GM23248 (cell line): ENCODE results near the gene NRP1. TPM values are rescaled to one million over a fixed set of nuclear protein-coding genes. Genes with fewer than 3 reads are reported as not detected.
A peak's percentile ranks its signal among the peaks of the same experiment; 100 is the strongest.

Source experiments
- DNase-seq: peaks from one replicate; pipeline ENCODE4 v3.0.0-alpha.2; 2015
- H2AFZ ChIP-seq: fragments of 200-600 bp; sonication (generic); 2 replicates; pipeline ENCODE4 v1.6.1; 2016; ENCODE audit warnings: antibody characterized with exemption
- H3F3A ChIP-seq: fragments of 200-600 bp; sonication (generic); 2 replicates; pipeline ENCODE4 v1.6.1; 2016; ENCODE audit warnings: mild to moderate bottlenecking, antibody characterized with exemption, mixed run types; ENCODE audit not compliant: insufficient read depth
- H3K27ac ChIP-seq: fragments of 200-600 bp; sonication (generic); 2 replicates; pipeline ENCODE4 v1.5.1; 2016; ENCODE audit warnings: mild to moderate bottlenecking
- H3K27me3 ChIP-seq: fragments of 200-600 bp; sonication (generic); replicated peaks from 2 replicates; pipeline ENCODE4 v1.6.1; 2016; ENCODE audit warnings: mild to moderate bottlenecking; ENCODE audit not compliant: insufficient read depth
- H3K36me3 ChIP-seq: fragments of 200-600 bp; sonication (generic); 2 replicates; pipeline ENCODE4 v1.6.1; 2016; ENCODE audit warnings: low read depth, mild to moderate bottlenecking
- H3K4me1 ChIP-seq: fragments of 200-600 bp; sonication (generic); 2 replicates; pipeline ENCODE4 v1.6.1; 2016; ENCODE audit warnings: mild to moderate bottlenecking; ENCODE audit not compliant: insufficient read depth
- H3K4me2 ChIP-seq: fragments of 200-600 bp; sonication (generic); one replicate; pipeline ENCODE4 v1.6.1; 2016; ENCODE audit warnings: mild to moderate bottlenecking; ENCODE audit not compliant: unreplicated experiment
- H3K4me3 ChIP-seq: fragments of 200-600 bp; sonication (generic); 2 replicates; pipeline ENCODE4 v1.5.1; 2016; ENCODE audit warnings: mild to moderate bottlenecking
- H3K79me2 ChIP-seq: fragments of 200-600 bp; sonication (generic); 2 replicates; pipeline ENCODE4 v1.6.1; 2016; ENCODE audit warnings: mild to moderate bottlenecking; ENCODE audit not compliant: insufficient read depth
- H3K9ac ChIP-seq: fragments of 200-600 bp; sonication (generic); 2 replicates; pipeline ENCODE4 v1.6.1; 2016; ENCODE audit warnings: mild to moderate bottlenecking
- H3K9me2 ChIP-seq: fragments of 200-600 bp; sonication (generic); 2 replicates; pipeline ENCODE4 v1.6.1; 2016; ENCODE audit warnings: mixed run types, mild to moderate bottlenecking, moderate library complexity; ENCODE audit not compliant: insufficient read depth
- H3K9me3 ChIP-seq: fragments of 200-600 bp; sonication (generic); one replicate; pipeline ENCODE4 v1.6.1; 2017; ENCODE audit warnings: low read depth
- H4K20me1 ChIP-seq: fragments of 200-600 bp; sonication (generic); 2 replicates; pipeline ENCODE4 v1.6.0; 2016; ENCODE audit not compliant: insufficient read depth
- EZH2 ChIP-seq: fragments of 200-600 bp; sonication (generic); IDR thresholded peaks from 2 replicates; pipeline ENCODE4 v1.6.1; 2018; ENCODE audit warnings: antibody characterized with exemption, mild to moderate bottlenecking; ENCODE audit not compliant: insufficient read depth, poor library complexity, severe bottlenecking
- EZH2phosphoT487 ChIP-seq: fragments of 200-600 bp; sonication (generic); IDR thresholded peaks from 2 replicates; pipeline ENCODE4 v1.6.1; 2018; ENCODE audit warnings: antibody characterized with exemption, moderate library complexity, mild to moderate bottlenecking, low read depth; ENCODE audit not compliant: insufficient read depth
- WGBS, 2 experiments: methylation state at CpG; one replicate each; pipeline ENCODE4 v1.1.6; 2015 to 2017; ENCODE audit warnings: low lambda C conversion rate in 2 of 2, low coverage in 1 of 2; ENCODE audit errors: missing lambda C conversion rate in 2 of 2; 5-methylcytosine and 5-hydroxymethylcytosine counted together
- in situ Hi-C: fragments of 300-500 bp; cut with MboI; formaldehyde crosslinking; loops from 2 replicates; pipeline ENCODE4 v1.15.0; 2020
- polyA plus RNA-seq: library from polyadenylated mRNA; unstranded; fragments of >200 nt; fragmentation: Nextera tagmentation; extraction: Ambion mirVana; gene quantifications from 2 replicates; pipeline ENCODE4 v1.2.1, GENCODE V29; 2016
- total RNA-seq: library from RNA; depleted of rRNA; stranded (reverse); fragments of >200 nt; shearing (Covaris generic); gene quantifications from 2 replicates; pipeline ENCODE4 v1.2.3, GENCODE V29; 2014

The NRP1 gene
- total and polyA plus RNA-seq, 2 experiments from 2014 or later, result 152 to 175 TPM

DNA sequence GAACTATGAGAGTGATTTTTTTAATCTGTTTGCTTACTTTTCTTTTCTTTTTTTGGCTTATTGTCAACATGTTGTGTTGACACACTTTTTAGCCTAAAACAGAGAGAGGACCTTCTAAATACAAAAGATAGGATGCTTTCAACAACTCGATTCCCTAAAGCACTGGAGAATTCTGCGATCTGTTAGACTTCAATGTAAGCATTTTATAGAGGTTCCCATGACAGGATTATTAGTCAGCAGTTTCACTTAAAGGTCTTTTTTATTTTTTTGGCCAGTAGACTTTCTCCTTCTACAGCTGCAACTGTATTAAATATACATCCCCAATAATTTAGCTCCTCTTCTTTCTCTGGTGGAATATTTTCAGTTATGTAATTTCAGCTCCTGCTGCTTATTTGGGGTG lies 12.7 kb upstream of the NRP1 start:
- H3K79me2 ChIP-seq, result no peaks in the 10 kb centered on the region
- no peaks in the 10 kb centered on the region for H3K9me3 ChIP-seq
- no peak for TF ChIP-seq EZH2phosphoT487
- in situ Hi-C loops, result loop anchor here (25.0 kb wide), 1 partner anchor 940 kb away; no protein-coding TSS in a partner anchor
- no peak overlapping the region for H3K4me3 ChIP-seq
- H3K36me3 ChIP-seq, result no peaks in the 10 kb centered on the region
- DNase-seq, result peak; percentile 69
- peaks cover 6% of the 10 kb centered on the region; the same call in 1 of the 2 replicates for H3F3A ChIP-seq
- no peak overlapping the region for H3K27ac ChIP-seq
- peaks cover 18% of the 10 kb centered on the region for H3K4me1 ChIP-seq
- peak overlapping the region; percentile 5 for H3K4me2 ChIP-seq
- no peaks in the 10 kb centered on the region for H4K20me1 ChIP-seq
- 75% methylated on average over 2 of the region's 2 CpGs for WGBS, 2 experiments
- no peaks in the 10 kb centered on the region for H3K27me3 ChIP-seq
- no peaks in the 10 kb centered on the region for H3K9me2 ChIP-seq
- H2AFZ ChIP-seq, result peak overlapping the region; percentile 31
- no peak overlapping the region for H3K9ac ChIP-seq

DNA sequence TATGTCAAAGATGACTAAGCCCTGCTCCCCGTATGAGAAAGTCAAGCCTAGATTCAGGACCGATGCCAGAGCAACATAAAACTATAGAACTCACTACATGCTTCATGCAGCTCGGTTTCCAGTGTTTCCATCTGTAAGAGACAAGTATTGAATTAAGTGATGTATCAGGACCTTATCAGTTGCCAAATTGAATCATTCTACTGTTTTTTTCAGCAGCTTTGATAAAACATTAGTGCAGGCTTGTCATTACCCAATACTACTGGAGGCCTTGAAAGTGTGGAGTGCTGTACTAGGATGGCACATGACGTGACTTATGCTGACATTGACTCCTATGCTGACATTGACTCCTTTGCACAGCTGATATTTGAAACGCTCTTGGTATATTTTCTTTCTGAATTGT lies 10.8 kb upstream of the NRP1 start:
- no peaks in the 10 kb centered on the region for H3K9me3 ChIP-seq
- H3K27me3 ChIP-seq, result no peaks in the 10 kb centered on the region
- no peaks in the 10 kb centered on the region for H3K9me2 ChIP-seq
- no peaks in the 10 kb centered on the region for H3K36me3 ChIP-seq
- no peaks in the 10 kb centered on the region for H3K79me2 ChIP-seq
- in situ Hi-C loops, result loop anchor here (25.0 kb wide), 1 partner anchor 942 kb away; no protein-coding TSS in a partner anchor
- WGBS, 2 experiments, result 81 to 85% methylated on average over 5 of the region's 5 CpGs
- no peaks in the 10 kb centered on the region for H4K20me1 ChIP-seq
- no peak overlapping the region for H3K9ac ChIP-seq
- H3K4me2 ChIP-seq, result no peak overlapping the region
- H3K27ac ChIP-seq, result no peak overlapping the region
- no peak overlapping the region for H3K4me3 ChIP-seq
- TF ChIP-seq EZH2phosphoT487, result no peak
- TF ChIP-seq EZH2, result no peak
- peaks cover 19% of the 10 kb centered on the region for H3F3A ChIP-seq
- peaks cover 27% of the 10 kb centered on the region for H3K4me1 ChIP-seq
- no peak overlapping the region for H2AFZ ChIP-seq
- DNase-seq, result no peak

DNA sequence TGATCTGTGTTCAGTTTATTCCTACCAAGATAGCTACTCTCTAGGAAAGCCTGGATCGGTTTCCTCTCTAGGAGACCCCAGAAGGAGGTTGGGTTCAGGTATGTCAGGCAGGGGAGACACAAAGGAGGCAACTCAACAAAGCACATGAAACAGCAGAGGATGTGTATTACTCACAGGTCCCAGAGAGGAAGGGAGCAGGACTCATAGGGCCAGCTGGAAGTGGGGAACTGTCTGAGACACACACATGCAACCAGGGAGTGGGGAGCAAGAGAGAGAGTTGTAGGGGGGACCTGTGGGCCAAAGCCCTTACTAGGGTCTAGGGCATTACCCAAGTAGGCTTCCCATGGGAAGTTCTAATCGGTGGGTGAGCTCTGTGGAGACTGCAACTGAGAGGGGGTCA lies 10.2 kb upstream of the NRP1 start:
- H3K4me1 ChIP-seq, result peaks cover 31% of the 10 kb centered on the region
- peaks cover 24% of the 10 kb centered on the region for H3F3A ChIP-seq
- no peak overlapping the region for H3K4me3 ChIP-seq
- H3K9ac ChIP-seq, result no peak overlapping the region
- H3K27ac ChIP-seq, result no peak overlapping the region
- no peaks in the 10 kb centered on the region for H3K27me3 ChIP-seq
- no peak overlapping the region for H2AFZ ChIP-seq
- H3K9me3 ChIP-seq, result no peaks in the 10 kb centered on the region
- TF ChIP-seq EZH2phosphoT487, result no peak
- TF ChIP-seq EZH2, result no peak
- no peaks in the 10 kb centered on the region for H3K9me2 ChIP-seq
- H3K79me2 ChIP-seq, result no peaks in the 10 kb centered on the region
- in situ Hi-C loops, result loop anchor here (25.0 kb wide), 1 partner anchor 943 kb away; no protein-coding TSS in a partner anchor
- no peak overlapping the region for H3K4me2 ChIP-seq
- no peaks in the 10 kb centered on the region for H3K36me3 ChIP-seq
- DNase-seq, result no peak
- H4K20me1 ChIP-seq, result no peaks in the 10 kb centered on the region
- 96% methylated on average over 2 of the region's 2 CpGs for WGBS, 2 experiments

DNA sequence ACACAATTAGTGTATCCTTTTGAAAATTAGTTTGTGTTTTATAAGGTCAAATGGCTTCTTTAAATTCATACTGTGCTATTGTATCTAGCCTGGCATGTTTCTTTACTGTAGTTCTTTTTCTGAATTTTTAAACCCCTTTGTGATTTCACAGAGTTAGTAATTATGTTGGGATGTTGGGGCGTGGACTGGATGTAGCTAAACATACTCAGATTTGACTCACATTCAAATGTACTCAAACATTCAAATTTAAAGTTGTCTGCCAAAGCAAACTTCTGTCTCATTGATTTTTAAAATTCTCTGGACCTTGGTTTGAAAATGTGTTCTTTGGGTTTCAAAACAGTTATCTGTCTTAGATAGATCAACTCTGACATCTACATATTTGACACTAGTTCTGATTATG lies 7.2 kb upstream of the NRP1 start:
- H3K79me2 ChIP-seq, result no peaks in the 10 kb centered on the region
- H3K4me2 ChIP-seq, result peak overlapping the region; percentile 85
- peaks cover 43% of the 10 kb centered on the region for H3F3A ChIP-seq
- no peaks in the 10 kb centered on the region for H3K9me3 ChIP-seq
- in situ Hi-C loops, result loop anchor here (25.0 kb wide), 1 partner anchor 946 kb away; no protein-coding TSS in a partner anchor
- 0% methylated on average over 1 of the region's 1 CpG for WGBS, 2 experiments
- H3K9ac ChIP-seq, result peak overlapping the region; percentile 63
- peak overlapping the region; percentile 68 for H3K27ac ChIP-seq
- peaks cover 44% of the 10 kb centered on the region for H3K4me1 ChIP-seq
- DNase-seq, result peak; percentile 84
- no peaks in the 10 kb centered on the region for H3K36me3 ChIP-seq
- H3K27me3 ChIP-seq, result no peaks in the 10 kb centered on the region
- H4K20me1 ChIP-seq, result no peaks in the 10 kb centered on the region
- H3K9me2 ChIP-seq, result no peaks in the 10 kb centered on the region
- peak overlapping the region; percentile 68 for H3K4me3 ChIP-seq
- H2AFZ ChIP-seq, result peak overlapping the region; percentile 69
- TF ChIP-seq EZH2 (no peak), EZH2phosphoT487 (no peak)
